Measurements from ENCODE around the gene PARK7.
"Not testable (repeated sequence)": the region's sequence is repeated elsewhere in the genome, so short reads cannot be mapped to it uniquely, and the experiment has no call there.

PARK7 gene

DNA sequence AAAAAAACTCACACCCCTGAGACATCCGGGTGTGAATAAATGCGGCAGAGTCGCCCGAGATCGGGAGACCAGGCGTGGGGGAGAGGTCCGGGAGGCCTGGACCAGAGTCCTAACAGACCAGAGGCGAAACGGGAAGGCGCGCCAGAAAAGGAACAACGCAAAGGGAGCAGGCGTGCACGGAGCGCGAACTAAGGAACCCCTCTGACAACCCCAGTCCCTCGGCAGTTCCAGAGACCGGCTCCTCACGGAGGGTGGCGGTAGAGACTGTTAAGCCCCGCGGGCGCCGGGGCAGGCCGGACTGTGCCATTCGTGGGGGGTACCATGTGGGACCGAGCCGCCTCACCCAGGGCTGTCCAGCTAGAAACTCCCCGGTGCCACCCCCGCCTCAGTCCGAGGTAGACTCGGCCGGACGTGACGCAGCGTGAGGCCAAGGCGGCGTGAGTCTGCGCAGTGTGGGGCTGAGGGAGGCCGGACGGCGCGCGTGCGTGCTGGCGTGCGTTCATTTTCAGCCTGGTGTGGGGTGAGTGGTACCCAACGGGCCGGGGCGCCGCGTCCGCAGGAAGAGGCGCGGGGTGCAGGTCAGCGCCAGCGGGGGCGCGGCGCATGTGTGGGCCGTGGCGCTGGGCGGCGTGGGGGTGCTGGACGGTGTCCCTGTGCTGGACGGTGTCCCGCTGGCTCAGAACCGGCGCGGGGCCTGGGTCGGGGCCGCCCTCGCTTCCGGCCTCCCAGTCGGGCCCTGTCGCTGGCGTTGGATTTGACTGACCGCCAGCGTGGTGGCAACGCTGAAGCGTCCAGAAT is at the start of gene PARK7:
Gene PARK7 (plus strand): TSS at position 496 of the 798 bp plus-strand sequence. CDS start 1,075 bp downstream, outside the sequence.
- DNase-seq (ENCODE audit: low read depth in 2 of 2): peak; percentile 99

DNA sequence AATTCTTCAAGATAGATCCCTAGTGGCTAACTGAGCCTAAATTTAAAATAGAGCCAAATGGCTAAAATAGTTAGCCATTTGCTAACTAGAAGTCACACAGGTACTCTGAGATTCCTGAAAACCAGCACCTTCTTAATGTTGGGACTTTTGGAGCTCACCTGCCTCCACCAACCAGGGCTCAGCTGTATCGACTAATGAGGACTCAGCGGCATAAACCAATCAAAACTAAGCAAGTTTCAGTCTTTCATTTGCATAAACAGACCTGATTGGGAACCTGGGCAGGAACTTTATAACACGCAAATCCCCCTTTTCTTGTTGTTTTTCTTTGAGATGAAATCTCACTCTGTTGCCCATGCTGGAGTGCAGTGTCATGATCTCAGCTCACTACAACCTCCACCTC is 49.4 kb upstream of the PARK7 start:
- DNase-seq (ENCODE audit: low read depth in 2 of 2): no peak

GRCh38 chr1:7912743-7913557 is 48.6 kb upstream of the PARK7 start:
- DNase-seq (ENCODE audit: low read depth in 2 of 2): no peak

DNA sequence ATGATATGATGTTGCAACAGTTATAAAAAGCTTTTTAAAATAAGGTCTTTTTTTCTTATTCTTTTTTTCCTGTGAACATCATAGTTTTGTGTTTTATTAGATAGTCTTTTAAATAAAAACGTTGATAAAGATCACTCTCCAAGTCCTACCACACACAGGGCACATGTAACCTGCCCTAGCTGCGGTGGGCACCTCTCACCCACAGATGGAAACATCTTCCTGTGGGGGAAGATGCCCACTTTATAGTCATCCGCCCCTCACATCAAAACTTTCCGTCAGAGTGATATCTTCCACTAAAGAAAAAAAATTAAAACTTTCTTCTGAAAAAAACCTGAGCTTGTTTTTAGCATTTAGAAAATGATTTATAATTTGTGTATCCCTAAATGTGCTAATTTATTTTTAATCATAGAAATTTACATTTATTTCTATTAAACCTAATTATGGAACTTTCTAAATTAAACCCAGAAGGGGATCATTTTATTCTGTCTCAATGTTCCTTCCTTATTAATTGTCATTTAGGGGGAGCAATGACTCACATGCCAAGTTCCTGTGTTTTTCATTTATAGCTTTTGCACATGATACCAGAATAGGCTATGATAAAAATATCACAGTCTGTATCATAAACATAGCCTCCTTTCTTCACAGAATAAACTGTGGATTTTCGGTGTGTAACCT is 45.5 kb upstream of the PARK7 start:
- peak in 1 of 2 donors; percentile 27 for DNase-seq (ENCODE audit: low read depth in 2 of 2)

- no peak for DNase-seq (ENCODE audit: low read depth in 2 of 2)
Measured at GRCh38 chr1:7916501-7916830, 45.0 kb upstream of the PARK7 start.

DNA sequence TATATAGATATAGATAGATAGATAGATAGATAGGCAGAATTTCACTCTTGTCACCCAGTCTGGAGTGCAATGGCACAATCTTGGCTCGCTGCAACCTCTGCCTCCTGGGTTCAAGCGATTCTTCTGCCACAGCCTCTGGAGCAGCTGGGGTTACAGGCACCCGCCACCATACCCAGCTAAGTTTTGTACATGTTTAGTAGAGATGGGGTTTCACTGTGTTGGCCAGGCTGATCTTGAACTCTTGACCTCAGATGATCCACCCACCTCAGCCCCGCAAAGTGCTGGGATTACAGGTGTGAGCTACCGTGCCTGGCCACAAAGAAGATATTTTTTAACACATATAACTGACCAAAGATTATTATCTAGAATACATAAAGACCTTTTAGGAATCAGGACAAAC is 43.5 kb upstream of the PARK7 start:
- DNase-seq (ENCODE audit: low read depth in 2 of 2): not testable (repeated sequence)

- no peak for DNase-seq (ENCODE audit: low read depth in 2 of 2)
Measured at GRCh38 chr1:7919880-7920279, 41.6 kb upstream of the PARK7 start.

DNA sequence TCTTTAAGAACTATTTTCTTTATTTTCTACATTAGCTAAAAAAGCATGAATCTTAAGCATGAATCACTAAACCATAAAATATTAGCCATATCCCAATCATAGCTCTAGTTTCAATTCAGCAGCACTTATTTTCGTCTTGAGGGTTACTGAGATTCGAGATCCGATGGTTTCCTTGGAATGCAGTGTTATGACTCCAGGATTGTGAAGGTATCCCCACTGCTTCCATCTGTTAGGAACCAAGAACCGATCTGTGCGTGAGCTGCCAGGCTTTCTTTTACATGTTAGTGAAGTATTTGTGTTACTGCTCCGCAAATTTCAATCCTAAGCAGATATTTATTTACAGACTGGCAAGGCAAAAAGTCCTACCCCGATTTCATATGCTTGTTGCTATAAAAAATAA is 39.7 kb upstream of the PARK7 start:
- DNase-seq (ENCODE audit: low read depth in 2 of 2): no peak

- no peak for DNase-seq (ENCODE audit: low read depth in 2 of 2)
Measured at GRCh38 chr1:7922301-7922700, 39.2 kb upstream of the PARK7 start.

DNA sequence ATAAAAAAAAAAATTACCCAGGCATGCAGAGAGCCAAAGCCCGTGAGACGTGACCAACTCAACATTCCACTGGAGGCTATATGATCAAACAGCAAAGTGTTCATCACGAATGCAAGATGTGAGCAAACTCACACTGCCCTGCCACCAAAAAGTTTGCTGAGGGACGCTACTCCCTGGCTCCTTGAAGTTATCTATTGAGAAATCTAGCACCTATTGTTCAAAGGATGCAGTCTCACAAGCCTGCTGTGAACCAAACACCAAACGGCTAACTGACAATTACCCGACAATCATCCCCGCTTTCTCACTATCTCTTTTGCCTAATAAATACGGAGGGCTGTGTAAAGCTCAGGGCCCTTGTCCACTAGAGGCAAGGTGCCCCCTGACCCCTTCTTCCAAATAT is 34.5 kb upstream of the PARK7 start:
- DNase-seq (ENCODE audit: low read depth in 2 of 2): not testable (repeated sequence)

DNA sequence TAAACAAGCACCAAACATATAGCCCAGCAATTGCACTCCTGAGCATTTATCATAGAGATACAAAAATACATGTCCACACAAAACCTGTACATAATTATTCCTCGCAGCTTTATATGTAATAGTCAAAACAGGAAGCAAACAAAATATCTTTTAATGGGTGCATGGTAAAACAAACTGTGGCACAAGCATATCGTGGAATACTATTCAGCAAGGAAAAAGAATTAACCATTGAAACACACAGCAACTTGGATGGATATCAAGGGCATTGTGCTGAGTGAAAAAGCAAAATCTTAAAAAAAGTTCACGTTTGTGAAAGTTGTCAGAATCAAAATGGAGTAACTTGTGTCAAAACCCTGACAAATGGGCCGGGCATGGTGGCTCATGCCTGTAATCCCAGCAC is 33.3 kb upstream of the PARK7 start:
- DNase-seq (ENCODE audit: low read depth in 2 of 2): no peak

DNA sequence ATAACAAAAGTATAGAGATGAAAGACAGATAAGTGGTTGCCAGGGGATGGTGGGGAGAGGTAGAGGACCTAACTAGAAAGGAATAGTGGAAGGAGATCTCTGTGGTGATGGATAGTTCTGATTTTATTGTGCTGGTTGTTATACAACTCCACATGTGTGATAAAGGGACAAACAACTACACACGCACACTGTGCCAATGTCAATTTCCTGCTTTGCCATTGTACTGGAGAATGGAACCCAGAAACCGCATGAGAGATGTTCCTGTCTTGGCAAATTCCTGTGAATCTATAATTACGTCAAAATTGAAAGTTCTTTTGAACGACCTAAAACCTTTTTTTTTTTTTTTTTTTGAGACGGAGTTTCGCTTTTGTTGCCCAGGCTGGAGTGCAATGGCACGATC is 31.9 kb upstream of the PARK7 start:
- DNase-seq (ENCODE audit: low read depth in 2 of 2): no peak

DNA sequence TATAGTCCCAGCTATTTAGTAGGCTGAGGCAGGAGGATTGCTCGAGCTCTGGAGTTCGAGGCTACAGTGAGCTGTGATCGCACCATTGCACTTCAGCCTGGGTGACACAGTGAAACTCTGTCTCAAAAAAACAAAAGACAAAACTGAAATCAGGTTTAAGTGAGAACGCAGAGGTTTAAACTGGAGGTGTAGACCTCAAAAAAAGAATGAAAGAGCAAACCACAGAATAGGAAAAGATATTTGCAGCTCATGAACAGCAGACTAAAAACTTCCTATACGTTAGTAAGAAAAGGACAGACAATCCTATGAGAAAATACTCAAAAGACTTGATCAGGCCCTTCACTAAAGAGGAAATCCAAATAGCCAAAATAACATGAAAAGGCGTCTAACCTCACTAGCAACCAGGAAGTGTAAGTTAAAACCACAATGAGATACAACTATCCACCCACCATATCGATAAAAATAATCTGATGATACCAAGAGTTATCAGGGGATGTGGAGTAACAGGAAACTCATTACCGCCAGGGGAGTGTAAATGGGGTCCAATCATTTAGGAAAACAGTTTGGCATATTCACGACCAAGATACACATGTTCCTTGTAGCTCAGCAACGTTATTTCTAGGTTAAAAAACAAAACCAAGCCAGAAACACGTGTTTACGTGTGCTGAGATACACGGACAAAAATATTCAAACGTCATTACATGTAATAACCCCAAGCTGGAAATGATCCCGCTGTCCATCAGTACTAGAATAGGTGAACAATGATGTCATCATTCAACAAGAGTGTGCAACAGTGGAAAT is 30.7 kb upstream of the PARK7 start:
- no peak for DNase-seq (ENCODE audit: low read depth in 2 of 2)

DNA sequence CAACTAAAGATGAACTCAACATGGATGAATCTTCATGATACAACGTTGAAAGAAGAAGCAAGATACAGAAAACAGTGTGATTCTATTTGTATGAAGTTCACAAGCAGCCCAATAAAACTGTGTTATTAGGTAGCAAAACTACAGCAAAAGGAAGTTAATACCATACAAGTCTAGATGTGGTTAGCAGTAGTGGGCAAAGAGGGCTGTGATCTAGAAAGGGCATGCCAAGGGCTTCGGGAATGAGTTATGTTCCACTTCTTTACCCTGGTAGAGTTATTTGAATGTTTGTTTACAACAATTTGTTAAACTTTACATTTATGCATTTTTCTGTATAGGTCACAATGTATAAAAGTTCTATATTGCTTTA is 30.1 kb upstream of the PARK7 start:
- DNase-seq (ENCODE audit: low read depth in 2 of 2): no peak

GRCh38 chr1:7932524-7933138 is 28.9 kb upstream of the PARK7 start:
- no peak for DNase-seq (ENCODE audit: low read depth in 2 of 2)

DNA sequence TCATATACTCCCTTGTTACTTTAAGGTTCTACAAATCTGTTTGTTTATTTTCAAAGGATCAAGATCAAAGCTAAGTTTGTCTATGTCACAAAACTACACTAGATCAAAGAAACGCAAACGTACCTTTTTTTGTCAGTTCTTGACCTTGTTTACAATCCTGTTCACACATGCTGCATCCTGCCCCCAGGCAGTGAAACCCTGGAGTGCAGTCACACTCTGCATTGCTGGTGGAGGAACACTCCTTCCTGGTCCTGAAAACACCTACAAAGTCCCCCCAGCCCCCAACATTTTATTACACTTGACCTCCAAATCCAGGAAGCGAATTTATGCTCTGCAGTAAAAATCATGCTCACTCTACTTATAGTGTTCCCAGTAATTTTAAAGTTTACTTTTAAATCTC is 23.4 kb upstream of the PARK7 start:
- DNase-seq (ENCODE audit: low read depth in 2 of 2): no peak

DNA sequence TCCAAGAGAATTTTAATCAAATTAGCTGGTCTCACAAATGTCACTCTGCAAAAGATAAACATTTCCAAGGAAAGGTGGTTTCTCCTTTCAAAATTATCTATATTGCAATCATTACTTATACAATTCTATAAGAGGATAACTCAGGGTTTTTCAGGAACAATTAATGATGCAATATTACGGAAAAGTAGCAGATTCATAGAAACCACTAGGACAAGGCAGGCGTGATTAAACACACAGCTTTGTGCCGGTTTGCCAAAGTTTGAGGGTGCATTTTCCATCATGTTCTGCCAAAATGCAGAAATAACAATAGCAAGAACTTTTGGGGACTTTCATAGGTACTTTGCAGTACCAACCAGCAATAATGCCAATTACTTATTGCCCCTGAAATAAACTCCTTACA is 21.5 kb upstream of the PARK7 start:
- no peak for DNase-seq (ENCODE audit: low read depth in 2 of 2)

- DNase-seq (ENCODE audit: low read depth in 2 of 2): peak; percentile 42 to 53
Measured at GRCh38 chr1:7940745-7941436, 20.6 kb upstream of the PARK7 start, which contains the start of gene TNFRSF9. TSS of gene TNFRSF9 (minus strand) at chr1:7940839. CDS start at chr1:7939994, 845 bp downstream.

- no peak for DNase-seq (ENCODE audit: low read depth in 2 of 2)
Measured at GRCh38 chr1:7941437-7941793, 20.1 kb upstream of the PARK7 start.

- no peak for DNase-seq (ENCODE audit: low read depth in 2 of 2)
Measured at GRCh38 chr1:7942214-7942921, 19.1 kb upstream of the PARK7 start.

All from stimulated activated CD8-positive, alpha-beta memory T cell treated with anti-CD3 and anti-CD28 coated beads, Interleukin-7, amount 100 ng/mL, for 1 hour (primary cell).